Kidney capillary endothelial cell (primary cell): Measurements from ENCODE around the gene PRKN.

ENCODE experiments used
- DNase-seq: peaks from one replicate; pipeline ENCODE4 v3.0.0-alpha.2; 2018; ENCODE audit warnings: low spot score

Gene PRKN

DNA sequence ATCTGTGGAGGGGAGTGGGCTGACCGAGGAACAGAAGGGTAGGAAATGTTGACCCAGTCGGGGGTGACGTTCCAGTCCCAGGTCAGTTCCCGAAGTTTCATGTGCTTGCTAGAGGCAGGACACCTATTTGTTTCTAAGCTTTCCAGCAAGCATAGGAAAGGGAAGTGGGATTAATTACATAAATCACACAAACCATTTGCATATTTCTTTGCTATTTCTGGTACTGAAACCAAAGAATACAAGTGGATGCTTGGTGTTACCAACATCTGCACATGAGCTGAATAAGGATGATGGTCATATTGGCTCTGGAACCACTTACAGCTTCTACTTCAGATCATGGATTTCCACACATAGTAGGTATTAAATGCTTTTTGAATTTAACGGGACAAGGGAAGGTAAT is 546.5 kb downstream of the PRKN start:
- DNase-seq: no peak

DNA sequence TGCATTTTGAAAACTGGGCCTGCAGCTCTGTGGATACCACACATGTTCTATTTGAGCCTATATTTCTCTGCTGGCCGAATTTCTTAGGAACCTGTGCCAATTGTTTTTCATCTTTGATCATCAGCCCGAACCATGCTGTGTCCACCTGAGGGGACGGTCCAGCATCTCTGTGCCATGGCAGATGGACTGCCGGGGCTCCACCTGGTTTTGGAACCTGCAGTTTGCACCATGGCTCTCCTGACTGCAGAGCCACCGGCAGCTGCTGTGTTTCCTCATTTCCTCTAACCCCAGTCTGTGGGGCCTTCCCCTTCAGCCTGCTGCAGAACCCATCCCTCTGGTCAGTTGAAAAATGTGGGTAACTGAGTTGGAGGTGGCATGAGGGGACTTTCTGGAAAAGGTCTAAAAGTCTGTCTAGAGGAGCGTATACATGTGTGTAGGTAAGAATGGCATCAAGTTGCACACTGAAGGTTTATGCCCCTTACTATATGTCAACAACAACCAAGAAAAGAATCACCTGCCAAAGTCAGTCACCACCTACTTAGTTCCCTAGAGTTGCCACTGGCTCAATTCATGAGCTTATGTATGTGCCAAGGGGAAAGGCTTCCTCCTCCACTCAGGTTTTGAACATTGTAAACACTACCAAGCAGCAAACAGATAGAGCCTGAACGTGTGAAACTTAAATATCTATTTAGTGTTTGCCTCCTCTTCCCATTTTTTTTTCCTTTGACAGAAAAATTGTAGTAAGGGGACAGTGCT is 548.2 kb downstream of the PRKN start:
- no peak for DNase-seq

GRCh38 chr6:162178666-162179065 is 548.9 kb downstream of the PRKN start:
- no peak for DNase-seq

DNA sequence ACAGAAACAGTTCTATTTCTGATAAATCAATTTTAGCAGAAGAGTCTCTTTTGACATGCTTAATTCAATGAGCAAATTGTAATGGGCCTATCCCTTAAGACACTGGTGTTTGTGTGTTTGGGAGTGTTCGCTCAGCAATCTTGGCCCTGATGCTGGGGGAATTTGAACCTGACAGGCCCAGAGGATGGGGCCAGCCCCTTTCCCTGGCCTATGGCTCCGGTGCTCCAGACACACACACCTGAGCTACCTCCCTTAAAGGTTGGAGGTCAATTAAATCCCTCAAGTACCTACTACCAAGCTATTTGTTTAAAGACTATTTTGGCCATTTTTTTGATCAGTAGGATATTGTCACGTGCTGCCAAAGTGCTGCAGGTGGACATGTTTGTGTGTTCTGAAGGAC is 549.3 kb downstream of the PRKN start:
- no peak for DNase-seq

DNA sequence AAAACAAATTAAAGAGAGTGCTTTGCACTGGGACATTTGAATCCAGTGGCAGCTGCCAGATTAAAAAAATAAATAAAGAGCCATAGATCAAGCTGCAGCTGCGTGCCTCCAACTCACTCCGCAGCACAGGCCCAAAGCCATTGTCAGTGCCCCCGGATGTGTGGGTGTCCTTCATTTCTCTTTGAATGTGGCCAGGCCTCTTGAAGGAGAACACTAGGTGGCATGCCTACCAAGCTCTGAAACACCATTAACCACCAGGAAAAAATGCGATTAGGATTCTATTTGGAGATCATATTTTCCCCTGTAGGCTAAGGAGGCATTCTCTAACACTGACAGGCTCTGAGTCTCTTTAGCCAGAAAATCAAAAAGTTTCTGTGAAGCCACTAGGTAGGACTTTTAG is 549.8 kb downstream of the PRKN start:
- no peak for DNase-seq

DNA sequence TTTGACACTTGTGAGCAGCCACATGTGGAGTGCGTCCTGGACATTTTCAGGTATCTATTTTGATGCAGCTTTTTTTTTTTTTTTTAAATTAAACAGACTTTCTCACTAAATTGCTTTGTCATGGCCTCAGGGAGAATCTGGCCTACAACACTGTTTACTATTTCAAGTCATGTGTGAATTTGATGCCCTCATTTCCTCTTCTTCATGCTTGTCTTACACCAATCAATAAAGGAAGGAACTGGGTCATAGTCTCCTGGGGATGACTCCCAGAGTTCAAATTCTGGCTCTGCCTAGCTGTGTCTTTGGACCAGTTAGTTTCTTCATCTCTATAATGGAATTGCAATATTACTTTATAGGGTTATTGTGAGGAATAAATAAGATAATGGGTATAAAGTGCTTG is 554.1 kb downstream of the PRKN start:
- DNase-seq: peak; percentile 21

- no peak for DNase-seq
Observed at GRCh38 chr6:162165479-162165878, 562.1 kb downstream of the PRKN start.

DNA sequence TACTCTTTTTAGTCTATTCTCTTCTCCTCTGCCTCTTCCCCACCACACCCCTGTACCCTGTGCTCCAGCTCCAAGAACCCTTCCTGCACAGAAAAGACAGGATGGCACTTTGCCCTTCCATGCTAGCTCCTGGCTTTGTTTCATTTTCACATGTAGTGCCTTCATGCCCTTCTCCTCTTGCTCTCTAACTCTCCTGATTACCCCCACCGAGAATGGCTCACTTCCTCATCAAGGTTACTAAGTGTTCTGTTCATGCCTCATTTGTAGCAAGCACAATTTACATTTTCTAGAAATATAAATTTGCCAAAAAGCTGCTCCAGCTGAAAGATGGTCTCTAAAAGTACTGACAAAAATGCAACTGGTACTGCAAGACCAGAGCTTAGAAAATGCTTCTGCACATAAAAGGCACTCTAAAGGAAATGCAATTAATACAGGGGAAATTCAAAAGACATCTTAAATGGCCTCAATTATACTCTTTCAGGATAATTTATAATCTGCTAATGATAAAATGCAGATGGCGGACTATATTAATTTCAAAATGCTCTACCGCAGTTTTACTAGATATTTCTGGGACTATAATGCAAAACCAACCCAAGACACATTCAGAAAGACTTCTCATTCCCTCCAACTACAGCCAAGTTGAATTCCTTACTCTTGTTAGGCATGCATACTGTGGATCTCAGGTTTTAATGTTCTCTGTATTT is 570.2 kb downstream of the PRKN start:
- DNase-seq: no peak

GRCh38 chr6:162156146-162156545 is 571.4 kb downstream of the PRKN start:
- DNase-seq: no peak

- no peak for DNase-seq
Observed at GRCh38 chr6:162154930-162155329, 572.6 kb downstream of the PRKN start.

GRCh38 chr6:162154001-162154400 is 573.6 kb downstream of the PRKN start:
- DNase-seq: no peak

GRCh38 chr6:162153120-162153519 is 574.4 kb downstream of the PRKN start:
- no peak for DNase-seq

DNA sequence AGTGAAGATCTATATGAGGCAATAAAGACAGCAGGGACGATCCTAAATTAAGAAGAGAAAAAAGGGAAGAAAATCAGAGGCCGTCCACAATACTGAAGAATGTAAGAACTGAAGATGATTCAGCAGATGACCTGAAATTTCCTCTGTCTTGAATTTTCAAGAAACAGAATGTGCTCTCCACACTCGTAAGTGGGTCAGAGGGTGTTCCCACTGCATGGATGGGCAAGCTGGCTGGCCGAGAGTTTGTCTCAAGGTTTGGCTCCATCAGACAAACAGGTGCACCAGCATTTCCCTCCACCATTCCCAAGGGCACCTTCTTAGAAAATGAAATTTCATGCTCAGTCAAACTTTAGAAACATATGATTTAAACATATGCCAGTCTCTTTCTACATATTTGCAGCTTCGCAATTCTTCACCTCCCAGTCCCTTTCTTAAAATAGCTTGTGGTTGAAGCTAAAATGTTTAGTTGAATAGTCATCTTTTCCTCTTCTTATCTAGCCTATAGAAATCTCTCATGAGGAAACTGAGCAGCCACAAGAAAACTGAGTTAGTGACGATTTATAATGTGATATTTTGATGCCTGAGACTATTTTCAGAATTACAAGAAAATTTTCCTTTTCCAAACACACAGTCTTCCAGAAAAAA is 576.4 kb downstream of the PRKN start:
- DNase-seq: no peak

DNA sequence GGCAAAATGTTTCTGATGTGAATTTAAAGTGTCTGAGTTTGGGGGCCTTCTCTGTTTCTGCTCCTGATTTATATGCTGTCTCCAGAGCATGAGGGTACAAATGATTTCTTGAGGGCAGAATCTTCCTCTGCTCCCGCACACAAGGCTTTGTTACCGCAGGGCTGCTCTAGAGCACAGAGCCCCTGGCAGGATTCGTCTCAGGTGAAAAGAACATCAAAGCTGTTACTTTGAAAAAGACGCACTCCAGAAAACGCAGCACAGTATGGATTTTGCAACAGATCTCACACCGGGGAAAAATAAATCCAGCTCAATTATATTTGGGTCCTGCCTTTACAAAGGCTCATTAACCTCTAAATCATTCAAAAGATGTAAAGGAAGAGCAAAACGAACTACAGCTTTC is 577.3 kb downstream of the PRKN start:
- DNase-seq: no peak

GRCh38 chr6:162149786-162150185 is 577.8 kb downstream of the PRKN start:
- DNase-seq: no peak

GRCh38 chr6:162147805-162148204 is 579.8 kb downstream of the PRKN start:
- DNase-seq: no peak

GRCh38 chr6:162147281-162147680 is 580.3 kb downstream of the PRKN start:
- no peak for DNase-seq

GRCh38 chr6:162140251-162140852 is 587.2 kb downstream of the PRKN start:
- DNase-seq: no peak

GRCh38 chr6:162125659-162126058 is 601.9 kb downstream of the PRKN start:
- no peak for DNase-seq

GRCh38 chr6:162124710-162125435 is 602.7 kb downstream of the PRKN start:
- DNase-seq: peak; percentile 36

GRCh38 chr6:162123797-162124196 is 603.8 kb downstream of the PRKN start:
- no peak for DNase-seq

GRCh38 chr6:162119341-162119740 is 608.2 kb downstream of the PRKN start:
- DNase-seq: no peak
